NK-92 (cell line): ENCODE measurements around the gene CAND1.

Experiments used
- DNase-seq: peaks from one replicate; lab custom pipeline; 2025; ENCODE audit not compliant: unreplicated experiment; lab: John Stamatoyannopoulos, UW

Gene CAND1

GRCh38 chr12:67280088-67280487 is 10.9 kb downstream of the CAND1 start:
- DNase-seq = no peak

- no peak for DNase-seq
Observed at GRCh38 chr12:67280572-67280971, 11.4 kb downstream of the CAND1 start.

- no peak for DNase-seq
Observed at GRCh38 chr12:67284561-67284960, 15.4 kb downstream of the CAND1 start.

GRCh38 chr12:67286257-67286656 is 17.1 kb downstream of the CAND1 start:
- no peak for DNase-seq

- DNase-seq = no peak
Observed at GRCh38 chr12:67287311-67287710, 18.2 kb downstream of the CAND1 start.

- DNase-seq = no peak
Observed at GRCh38 chr12:67288561-67288960, 19.4 kb downstream of the CAND1 start.

- DNase-seq = no peak
Observed at GRCh38 chr12:67290378-67290777, 21.2 kb downstream of the CAND1 start.

- no peak for DNase-seq
Observed at GRCh38 chr12:67299526-67299925, 30.4 kb downstream of the CAND1 start.

- no peak for DNase-seq
Observed at GRCh38 chr12:67299926-67300325, 30.8 kb downstream of the CAND1 start.

- no peak for DNase-seq
Observed at GRCh38 chr12:67302162-67302561, 33.0 kb downstream of the CAND1 start.

- DNase-seq = no peak
Observed at GRCh38 chr12:67305544-67305943, 36.4 kb downstream of the CAND1 start.

- no peak for DNase-seq
Observed at GRCh38 chr12:67306712-67307111, 37.6 kb downstream of the CAND1 start.

- DNase-seq = no peak
Observed at GRCh38 chr12:67315661-67316060, 46.5 kb downstream of the CAND1 start.

- no peak for DNase-seq
Observed at GRCh38 chr12:67318786-67319185, 49.6 kb downstream of the CAND1 start.

GRCh38 chr12:67319936-67320335 is 50.8 kb downstream of the CAND1 start:
- no peak for DNase-seq

GRCh38 chr12:67320614-67321295 is 51.6 kb downstream of the CAND1 start:
- no peak for DNase-seq

- DNase-seq = no peak
Observed at GRCh38 chr12:67322580-67322979, 53.4 kb downstream of the CAND1 start.

GRCh38 chr12:67323007-67323406 is 53.8 kb downstream of the CAND1 start:
- no peak for DNase-seq

- DNase-seq = no peak
Observed at GRCh38 chr12:67326637-67327036, 57.5 kb downstream of the CAND1 start.

- DNase-seq = no peak
Observed at GRCh38 chr12:67327466-67327865, 58.3 kb downstream of the CAND1 start.

GRCh38 chr12:67331123-67331522 is 62.0 kb downstream of the CAND1 start:
- DNase-seq = no peak

- DNase-seq = no peak
Observed at GRCh38 chr12:67331828-67332227, 62.7 kb downstream of the CAND1 start.

GRCh38 chr12:67333649-67334048 is 64.5 kb downstream of the CAND1 start:
- no peak for DNase-seq
